HG02642 (cell line): Measurements from ENCODE around the gene MRC2.
"Not testable (repeated sequence)": the region's sequence is repeated elsewhere in the genome, so short reads cannot be mapped to it uniquely, and the experiment has no call there.

ENCODE experiments used
- ATAC-seq: cut with Tn5 transposase; IDR thresholded peaks from one replicate; pipeline ENCODE4 v1.9.1; 2021; ENCODE audit warnings: mild to moderate bottlenecking; ENCODE audit not compliant: unreplicated experiment, poor library complexity

Gene MRC2, protein sequence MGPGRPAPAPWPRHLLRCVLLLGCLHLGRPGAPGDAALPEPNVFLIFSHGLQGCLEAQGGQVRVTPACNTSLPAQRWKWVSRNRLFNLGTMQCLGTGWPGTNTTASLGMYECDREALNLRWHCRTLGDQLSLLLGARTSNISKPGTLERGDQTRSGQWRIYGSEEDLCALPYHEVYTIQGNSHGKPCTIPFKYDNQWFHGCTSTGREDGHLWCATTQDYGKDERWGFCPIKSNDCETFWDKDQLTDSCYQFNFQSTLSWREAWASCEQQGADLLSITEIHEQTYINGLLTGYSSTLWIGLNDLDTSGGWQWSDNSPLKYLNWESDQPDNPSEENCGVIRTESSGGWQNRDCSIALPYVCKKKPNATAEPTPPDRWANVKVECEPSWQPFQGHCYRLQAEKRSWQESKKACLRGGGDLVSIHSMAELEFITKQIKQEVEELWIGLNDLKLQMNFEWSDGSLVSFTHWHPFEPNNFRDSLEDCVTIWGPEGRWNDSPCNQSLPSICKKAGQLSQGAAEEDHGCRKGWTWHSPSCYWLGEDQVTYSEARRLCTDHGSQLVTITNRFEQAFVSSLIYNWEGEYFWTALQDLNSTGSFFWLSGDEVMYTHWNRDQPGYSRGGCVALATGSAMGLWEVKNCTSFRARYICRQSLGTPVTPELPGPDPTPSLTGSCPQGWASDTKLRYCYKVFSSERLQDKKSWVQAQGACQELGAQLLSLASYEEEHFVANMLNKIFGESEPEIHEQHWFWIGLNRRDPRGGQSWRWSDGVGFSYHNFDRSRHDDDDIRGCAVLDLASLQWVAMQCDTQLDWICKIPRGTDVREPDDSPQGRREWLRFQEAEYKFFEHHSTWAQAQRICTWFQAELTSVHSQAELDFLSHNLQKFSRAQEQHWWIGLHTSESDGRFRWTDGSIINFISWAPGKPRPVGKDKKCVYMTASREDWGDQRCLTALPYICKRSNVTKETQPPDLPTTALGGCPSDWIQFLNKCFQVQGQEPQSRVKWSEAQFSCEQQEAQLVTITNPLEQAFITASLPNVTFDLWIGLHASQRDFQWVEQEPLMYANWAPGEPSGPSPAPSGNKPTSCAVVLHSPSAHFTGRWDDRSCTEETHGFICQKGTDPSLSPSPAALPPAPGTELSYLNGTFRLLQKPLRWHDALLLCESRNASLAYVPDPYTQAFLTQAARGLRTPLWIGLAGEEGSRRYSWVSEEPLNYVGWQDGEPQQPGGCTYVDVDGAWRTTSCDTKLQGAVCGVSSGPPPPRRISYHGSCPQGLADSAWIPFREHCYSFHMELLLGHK (N-terminal part only)

DNA sequence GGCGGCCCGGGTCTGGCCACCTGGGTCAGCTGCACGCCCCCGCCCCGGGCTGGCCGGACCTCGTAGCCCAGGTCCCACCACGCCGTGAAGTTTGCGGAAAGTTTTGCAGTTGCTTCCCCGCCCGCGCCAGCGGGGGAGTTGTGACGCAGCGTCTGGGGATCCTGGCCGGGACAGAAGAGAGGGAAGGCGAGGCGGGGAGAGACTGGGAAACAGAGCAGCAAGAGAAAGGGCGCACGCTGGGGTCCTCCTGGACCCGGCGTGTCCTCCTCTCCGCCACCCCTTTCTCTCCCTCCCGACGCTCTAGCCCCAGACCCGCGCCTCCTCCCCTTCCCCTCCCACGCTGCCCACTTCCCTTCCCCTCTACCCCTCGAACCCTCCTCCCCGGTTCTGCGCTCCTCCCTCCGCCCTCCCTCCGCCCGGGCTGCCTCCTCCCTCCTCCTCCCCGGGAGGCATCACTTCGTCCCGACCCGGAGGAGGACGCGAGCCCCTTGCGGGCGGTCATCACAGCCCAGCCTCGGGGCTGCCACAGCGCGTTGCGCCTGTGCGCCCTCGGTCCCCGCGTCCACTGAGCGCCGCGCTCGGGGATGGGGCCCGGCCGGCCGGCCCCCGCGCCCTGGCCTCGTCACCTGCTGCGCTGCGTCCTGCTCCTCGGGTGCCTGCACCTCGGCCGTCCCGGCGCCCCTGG, at the start of gene MRC2:
Gene MRC2 (plus strand): TSS at position 452 of the 685 bp plus-strand sequence. CDS start 133 bp downstream, at position 585.
- peak; percentile 37 for ATAC-seq

DNA sequence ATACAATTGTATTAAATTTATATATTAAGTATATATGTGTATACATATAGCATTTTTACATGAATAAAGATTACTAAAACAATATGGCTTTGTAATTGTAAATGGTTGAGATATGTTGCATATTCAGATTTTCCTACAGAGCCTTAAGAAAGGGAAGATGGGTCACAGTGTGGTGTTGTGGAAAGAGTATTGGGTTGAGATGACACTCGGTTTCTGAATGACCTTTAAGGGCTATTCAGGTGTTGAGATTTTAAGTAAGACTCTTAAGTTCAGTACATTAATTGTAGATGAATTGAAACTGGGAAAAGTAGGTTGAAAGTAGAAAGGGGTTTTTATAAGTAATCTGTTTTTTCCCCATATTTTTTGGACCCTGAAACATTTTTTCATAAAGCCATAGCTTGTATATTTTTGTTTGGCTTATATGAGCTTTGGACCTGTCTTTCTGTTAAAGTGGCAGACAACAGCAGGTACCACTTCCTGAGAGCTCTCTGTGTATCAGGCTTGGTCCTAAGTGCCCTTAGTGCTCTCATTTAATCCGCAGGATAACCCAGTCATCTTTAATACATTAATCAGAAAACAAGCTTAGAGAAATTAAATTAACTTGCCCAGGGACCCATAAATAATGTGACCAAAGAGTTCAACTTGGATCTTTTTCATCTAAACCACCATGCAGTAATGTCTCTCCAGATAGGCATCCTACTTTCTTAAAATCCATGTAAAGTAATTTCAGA, 48.5 kb upstream of the MRC2 start:
- ATAC-seq: no peak

DNA sequence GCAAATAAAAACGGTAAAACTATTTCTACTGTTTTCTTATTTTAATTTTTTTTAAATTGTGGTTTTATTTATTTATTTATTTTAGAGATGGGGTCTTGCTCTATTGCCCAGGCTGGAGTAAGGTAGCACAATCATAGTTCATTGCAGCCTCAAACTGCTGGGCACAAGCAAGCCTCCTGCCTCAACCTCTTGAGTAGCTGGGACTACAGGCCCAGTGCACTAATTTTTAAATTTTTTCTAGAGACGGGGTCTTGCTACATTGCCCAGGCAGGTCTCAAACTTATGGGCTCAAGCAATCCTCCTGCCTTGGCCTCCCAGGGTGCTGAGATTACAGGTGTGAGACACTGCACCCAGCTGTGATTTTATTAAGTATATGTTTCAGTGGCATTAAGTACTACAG, 46.5 kb upstream of the MRC2 start:
- ATAC-seq: no peak

DNA sequence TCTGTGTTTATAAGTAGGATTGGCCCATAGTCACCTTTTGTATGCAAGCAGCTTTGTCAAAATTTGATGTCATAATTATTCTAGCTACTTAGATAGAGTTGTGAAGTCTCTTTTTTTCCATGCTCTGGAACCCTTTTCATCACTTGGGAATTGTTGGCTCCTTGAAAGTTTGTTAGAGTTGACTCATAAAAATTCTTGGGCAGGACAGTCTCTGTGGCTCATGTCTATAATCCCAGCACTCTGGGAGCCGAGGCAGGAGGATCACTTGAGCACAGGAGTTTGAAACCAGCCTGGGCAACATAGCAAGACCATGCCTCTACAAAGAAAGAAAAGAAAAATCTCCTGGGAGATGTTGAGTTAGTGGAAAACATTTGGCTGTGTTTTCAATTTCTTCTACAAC, 45.7 kb upstream of the MRC2 start:
- no peak for ATAC-seq

DNA sequence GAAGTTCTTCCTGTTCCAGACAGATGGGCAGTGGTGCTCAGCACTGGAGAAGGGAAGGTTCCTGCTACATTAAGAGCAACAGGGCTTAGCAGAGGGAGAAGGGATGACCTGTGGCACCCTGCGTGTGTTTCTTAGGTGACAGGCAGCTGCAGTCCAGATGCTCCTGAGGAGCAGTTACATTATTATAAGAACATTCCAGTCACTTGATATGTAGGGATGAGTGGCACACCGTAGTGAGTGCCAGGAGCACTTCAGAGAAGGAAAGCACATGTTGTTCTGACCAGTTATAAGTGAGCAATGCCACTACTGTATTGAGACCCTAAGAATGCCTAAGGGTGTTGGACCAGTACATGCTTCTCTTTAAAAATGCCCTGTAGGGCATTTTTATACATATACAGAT, 39.9 kb upstream of the MRC2 start:
- no peak for ATAC-seq

DNA sequence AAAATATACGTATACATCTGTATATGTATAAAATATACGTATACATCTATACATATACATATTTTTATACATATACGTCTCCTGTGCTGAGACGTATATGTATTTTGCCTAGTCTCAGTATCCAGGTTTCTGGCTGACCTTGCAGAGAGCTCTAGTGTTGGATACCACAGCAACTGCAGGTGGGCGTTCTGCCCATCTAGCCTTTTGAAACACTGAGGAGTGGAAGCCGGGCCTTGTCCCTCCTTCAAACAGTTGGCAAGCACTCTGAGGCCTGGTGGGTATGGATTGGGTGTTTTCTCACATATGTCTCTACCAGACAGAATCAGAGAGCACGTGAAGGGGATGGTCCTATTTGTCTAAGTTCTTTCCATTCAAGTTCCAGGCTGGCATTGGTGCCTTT, 39.4 kb upstream of the MRC2 start:
- ATAC-seq: no peak

DNA sequence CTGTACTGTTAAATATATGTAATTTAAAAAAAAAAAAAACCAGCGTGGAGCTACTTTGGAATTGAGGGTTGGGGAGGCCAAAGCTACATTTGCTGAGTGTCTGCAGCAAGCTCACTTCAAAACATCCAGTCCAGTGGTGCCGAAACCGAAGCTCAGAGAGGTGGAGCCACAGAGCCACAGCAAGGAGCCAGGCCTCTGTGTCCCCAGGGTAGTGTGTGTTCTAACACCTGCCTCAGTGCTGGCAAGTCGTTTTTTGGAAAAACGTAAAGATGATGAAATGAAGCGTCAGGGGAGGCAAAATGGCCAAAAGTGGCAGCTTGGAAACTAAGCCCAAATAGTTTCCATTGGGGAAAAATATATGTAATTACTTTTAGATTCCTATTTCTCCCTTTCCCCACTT, 36.1 kb upstream of the MRC2 start:
- ATAC-seq: no peak

DNA sequence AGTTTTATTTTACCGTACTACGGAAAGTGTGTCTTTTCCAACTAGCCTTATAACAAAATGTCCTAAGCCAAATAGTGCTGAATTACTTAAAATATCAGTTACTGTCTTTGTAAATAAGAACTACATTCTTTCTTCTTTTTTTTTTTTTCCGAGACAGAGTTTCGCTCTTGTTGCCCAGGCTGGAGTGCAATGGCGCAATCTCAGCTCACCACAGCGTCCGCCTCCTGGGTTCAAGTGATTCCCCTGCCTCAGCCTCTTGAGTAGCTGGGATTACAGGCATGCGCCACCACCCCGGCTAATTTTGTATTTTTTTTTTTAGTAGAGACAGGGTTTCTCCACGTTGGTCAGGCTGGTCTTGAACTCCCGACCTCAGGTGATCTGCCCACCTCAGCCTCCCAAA, 35.6 kb upstream of the MRC2 start:
- ATAC-seq: not testable (repeated sequence)

DNA sequence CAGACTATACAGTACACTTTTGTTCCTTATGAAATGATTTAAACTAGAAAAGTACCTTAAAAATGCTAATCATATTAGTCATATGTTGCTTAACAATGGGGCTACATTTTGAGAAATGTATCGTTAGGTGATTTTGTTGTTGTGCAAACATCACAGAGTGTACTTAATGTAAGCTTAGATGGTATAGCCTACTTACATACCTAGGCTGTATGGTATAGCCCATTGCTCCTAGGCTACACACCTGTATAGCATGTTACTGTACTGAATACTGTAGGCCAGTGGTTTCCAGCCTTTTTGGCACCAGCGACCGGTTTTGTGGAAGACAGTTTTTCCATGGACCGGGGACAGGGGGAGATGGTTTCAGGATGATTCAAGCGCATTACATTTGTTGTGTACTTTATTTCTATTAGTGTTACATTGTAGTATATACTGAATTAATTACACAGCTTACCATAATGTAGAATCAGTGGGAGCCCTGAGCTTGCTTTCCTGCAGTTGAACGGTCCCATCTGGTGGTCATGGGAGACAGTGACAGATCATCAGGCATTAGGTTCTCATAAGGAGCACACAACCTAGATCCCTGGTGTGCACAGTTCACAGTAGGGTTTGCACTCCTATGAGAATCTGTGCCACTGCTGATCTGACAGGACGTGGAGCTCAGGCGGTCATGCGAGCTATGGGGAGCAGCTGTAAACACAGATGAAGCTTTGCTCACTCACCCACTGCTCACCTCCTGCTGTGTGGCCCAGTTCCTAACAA, 35.0 kb upstream of the MRC2 start:
- no peak for ATAC-seq

DNA sequence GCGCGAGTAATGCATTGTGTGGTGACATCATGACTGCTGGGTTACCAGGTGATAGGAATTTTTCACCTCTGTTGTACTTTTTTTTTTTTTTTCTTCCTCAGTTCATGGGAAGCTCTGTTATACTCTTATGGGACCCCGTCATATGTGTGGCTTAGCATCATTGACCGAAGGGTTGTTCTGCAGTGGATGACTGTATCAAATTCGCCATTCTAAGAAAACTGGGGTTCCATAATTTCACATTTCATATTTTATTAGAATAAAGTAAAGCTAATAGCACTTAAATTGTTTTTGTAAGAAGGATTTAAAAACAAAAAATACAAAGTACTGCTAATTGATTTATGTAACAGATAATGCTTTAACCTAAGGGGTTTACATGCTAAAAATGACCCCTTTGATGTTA, 32.0 kb upstream of the MRC2 start:
- ATAC-seq: no peak

DNA sequence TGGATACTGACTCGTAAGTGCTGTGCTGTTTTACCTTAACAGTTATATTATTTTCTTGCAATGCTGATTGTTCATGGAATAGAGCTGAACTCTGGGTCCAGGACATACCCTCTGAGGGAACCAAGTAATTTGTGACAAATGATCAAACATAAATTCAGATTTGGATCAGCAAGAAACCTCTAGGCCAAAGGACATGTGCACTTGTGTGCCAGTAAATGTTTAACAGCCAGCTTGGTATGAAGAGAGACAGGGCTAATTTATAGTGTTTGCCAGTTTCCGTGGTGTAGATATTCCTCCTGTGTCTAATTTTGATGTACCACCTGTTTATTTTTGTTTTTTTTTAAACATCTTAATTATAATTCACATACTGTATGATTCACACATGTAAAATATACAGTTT, 30.8 kb upstream of the MRC2 start:
- ATAC-seq: no peak

DNA sequence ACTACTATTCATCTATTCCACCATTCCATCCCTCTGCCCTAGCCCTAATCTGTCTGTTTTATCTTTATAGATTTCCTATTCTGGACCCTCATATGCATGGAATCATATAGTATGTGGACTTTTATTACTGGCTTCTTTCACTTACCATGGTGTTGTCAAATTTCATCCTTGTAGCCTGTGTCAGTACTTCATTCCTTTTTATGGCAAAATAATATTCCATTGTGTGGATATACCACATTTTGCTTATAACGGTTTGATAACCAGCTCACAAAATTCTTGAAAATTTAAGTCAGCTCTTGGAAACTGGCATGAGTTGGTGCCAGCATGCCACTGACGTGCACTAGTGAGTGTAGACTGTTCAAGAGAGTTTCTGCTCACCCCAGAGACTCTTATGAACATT, 30.3 kb upstream of the MRC2 start:
- no peak for ATAC-seq

DNA sequence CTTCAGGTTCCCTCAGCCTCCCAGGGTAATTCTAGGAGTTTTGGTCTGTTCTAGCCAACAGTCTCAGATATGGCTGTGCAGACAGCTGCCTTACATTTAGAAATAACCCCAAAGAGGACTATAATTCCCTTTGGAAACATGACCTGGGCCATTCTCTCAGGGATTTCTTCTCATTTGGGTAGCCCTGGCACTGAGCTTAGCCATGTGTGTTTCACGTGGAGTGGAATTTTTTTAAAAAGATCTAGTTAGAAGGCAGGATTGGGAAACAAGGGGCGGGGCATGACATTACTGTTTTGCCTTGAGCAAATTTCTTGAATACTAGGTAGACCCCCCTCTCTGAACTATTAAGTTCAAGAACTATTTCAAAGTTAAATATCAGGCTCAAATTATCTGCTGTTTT, 29.6 kb upstream of the MRC2 start:
- no peak for ATAC-seq

DNA sequence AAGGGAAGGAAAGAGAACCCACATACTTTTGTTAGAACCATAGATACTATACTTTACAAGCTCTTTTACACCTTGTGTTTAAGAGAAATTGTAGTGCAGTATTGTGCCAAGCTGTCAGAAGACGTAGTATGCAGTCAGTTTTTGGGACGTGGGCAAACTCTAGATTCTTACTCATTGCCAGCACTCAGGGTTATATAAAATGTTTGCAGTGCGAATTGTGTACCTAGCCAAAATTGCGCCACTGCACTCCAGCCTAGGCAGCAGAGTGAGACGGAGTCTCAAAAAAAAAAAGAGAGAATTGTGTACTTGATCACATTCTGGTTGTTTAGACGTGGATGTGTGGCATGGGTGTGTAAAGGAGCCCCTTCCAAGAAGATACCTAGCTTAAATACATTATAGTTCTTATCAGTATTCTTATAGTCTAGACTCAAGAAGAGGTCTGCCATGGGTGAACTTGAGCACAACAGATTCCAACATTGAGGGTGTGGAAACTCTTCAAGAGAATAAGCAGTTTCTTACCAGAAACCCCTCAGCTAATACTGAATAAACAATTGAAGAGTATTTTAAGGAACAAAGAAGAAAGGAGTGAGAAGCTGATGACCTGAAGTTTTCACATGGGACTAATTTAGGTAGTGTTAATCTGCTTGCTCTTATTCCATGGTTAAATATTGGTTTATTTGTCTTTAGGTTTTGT, 27.4 kb upstream of the MRC2 start:
- ATAC-seq: no peak

DNA sequence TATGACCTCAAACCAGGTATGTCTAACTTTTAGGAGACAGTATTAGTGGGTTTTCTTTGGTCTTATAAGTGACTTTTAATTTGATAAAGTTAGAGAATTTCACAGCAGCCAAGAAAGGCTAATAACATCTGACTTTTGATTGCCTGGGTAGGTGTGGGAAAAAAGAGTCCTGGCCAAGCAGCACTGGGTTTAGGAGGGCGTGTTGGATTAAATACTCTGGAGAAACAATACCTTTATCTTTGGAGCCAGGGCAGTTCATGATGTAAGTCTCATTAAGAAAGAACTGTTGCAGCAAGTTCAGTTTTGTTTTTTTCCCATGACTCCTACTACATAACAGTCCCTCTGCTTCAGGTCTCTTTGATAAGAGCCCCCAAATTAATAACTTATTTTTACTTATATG, 26.7 kb upstream of the MRC2 start:
- ATAC-seq: no peak

DNA sequence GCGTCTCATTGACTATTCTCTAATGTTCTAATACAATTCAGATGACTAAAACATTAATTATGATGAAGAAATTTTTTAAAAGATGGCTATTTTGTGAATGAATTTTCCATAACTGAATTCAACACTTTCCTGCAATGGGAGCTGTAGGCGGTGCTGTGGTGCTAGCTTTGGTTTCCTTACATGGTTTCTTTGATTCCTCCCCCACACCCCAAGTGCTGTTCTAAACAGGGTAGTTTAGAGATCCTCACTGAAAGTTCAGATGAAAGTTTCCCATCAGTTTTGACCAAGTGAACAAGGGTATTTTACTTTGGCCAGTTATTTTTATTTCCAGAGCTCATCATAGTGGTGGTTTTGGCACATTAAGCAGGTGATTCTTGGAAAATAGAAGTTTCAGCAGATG, 26.0 kb upstream of the MRC2 start:
- no peak for ATAC-seq

DNA sequence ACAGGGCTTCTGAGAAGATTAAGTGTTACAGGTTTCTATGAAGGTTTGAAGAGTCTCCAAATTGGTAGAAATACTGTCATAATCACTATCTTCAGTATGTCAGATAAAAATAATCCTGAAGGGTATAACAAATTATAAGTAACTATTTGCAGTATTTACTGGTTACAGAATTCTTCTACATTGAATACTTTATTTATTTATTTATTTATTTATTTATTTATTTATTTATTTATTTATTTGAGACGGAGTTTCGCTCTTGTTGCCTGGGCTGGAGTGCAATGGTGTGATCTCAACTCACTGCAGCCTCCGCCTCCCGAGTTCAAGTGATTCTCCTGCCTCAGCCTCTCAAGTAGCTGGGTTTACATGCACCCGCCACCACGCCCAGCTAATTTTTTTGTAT, 23.7 kb upstream of the MRC2 start:
- not testable (repeated sequence) for ATAC-seq

DNA sequence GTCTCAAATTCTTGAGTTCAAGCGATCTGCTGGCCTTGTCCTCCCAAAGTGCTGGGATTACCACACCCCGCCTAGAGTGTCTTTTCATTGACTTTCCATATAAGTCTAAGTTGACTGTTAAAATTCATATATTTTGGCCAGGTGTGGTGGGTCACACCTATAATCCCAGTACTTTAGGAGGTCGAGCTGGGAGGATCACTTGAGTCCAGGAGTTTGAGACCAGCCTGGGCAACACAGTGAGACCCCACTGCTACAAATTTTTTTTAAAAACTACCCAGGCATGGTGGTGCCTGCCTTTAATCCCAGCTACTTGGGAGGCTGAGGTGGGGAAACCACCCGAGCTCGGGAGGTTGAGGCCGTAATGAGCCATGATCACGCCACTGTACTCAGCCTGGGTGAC, 21.9 kb upstream of the MRC2 start:
- ATAC-seq: no peak
